Hepatocyte (in vitro differentiated cells): ENCODE results near the gene ARL6IP5. TPM values are rescaled to one million over a fixed set of nuclear protein-coding genes. Genes with fewer than 3 reads are reported as not detected.

ENCODE experiments used
- DNase-seq: peaks from one replicate; pipeline ENCODE4 v3.0.0-alpha.2; 2016; ENCODE audit warnings: low spot score
- H2AFZ ChIP-seq: fragments of 200-600 bp; sonication (generic); 2 replicates; pipeline ENCODE4 v1.6.0; 2016; ENCODE audit warnings: antibody characterized with exemption, mild to moderate bottlenecking
- H3K27ac ChIP-seq: fragments of 200-600 bp; sonication (generic); 2 replicates; pipeline ENCODE4 v1.5.1; 2016; ENCODE audit warnings: mild to moderate bottlenecking
- H3K27me3 ChIP-seq: fragments of 200-600 bp; sonication (generic); 2 replicates; pipeline ENCODE4 v1.6.1; 2016
- H3K36me3 ChIP-seq: fragments of 200-600 bp; sonication (generic); replicated peaks from 2 replicates; pipeline ENCODE4 v1.5.1; 2016; ENCODE audit warnings: low read depth; ENCODE audit not compliant: insufficient read depth
- H3K4me1 ChIP-seq: fragments of 200-600 bp; sonication (generic); 2 replicates; pipeline ENCODE4 v1.5.1; 2016; ENCODE audit warnings: mild to moderate bottlenecking, moderate library complexity; ENCODE audit not compliant: insufficient read depth
- H3K4me2 ChIP-seq: fragments of 200-600 bp; sonication (generic); 2 replicates; pipeline ENCODE4 v1.6.0; 2016
- H3K4me3 ChIP-seq: fragments of 200-600 bp; sonication (generic); 2 replicates; pipeline ENCODE4 v1.5.1; 2016; ENCODE audit warnings: mild to moderate bottlenecking
- H3K79me2 ChIP-seq: fragments of 200-600 bp; sonication (generic); 2 replicates; pipeline ENCODE4 v1.6.0; 2017; ENCODE audit warnings: mild to moderate bottlenecking
- H3K9me2 ChIP-seq: fragments of 200-600 bp; sonication (generic); replicated peaks from 2 replicates; pipeline ENCODE4 v1.6.0; 2017; ENCODE audit warnings: mild to moderate bottlenecking; ENCODE audit not compliant: insufficient read depth
- H3K9me3 ChIP-seq: fragments of 200-600 bp; sonication (generic); 2 replicates; pipeline ENCODE4 v1.5.1; 2016; ENCODE audit warnings: low read depth, mild to moderate bottlenecking
- H4K20me1 ChIP-seq: fragments of 200-600 bp; sonication (generic); 2 replicates; pipeline ENCODE4 v1.6.0; 2016; ENCODE audit warnings: mild to moderate bottlenecking; ENCODE audit not compliant: insufficient read depth, poor library complexity, severe bottlenecking
- EZH2 ChIP-seq: fragments of 200-600 bp; sonication (generic); IDR thresholded peaks from 2 replicates; pipeline ENCODE4 v1.6.1; 2016; ENCODE audit warnings: antibody characterized with exemption, mild to moderate bottlenecking, borderline replicate concordance
- EZH2phosphoT487 ChIP-seq: fragments of 200-600 bp; sonication (generic); IDR thresholded peaks from one replicate; pipeline ENCODE4 v1.6.1; 2018; ENCODE audit warnings: antibody characterized with exemption, mild to moderate bottlenecking, low read depth, moderate library complexity; ENCODE audit not compliant: unreplicated experiment, severe bottlenecking
- whole genome bisulfite sequencing: methylation state at CpG from one replicate; pipeline ENCODE4 v1.1.6; 2016; ENCODE audit warnings: low lambda C conversion rate; ENCODE audit errors: missing lambda C conversion rate; 5-methylcytosine and 5-hydroxymethylcytosine counted together
- polyA plus RNA-seq: library from polyadenylated mRNA; unstranded; fragments of >200 nt; fragmentation: Nextera tagmentation; extraction: Ambion mirVana; gene quantifications from 2 replicates; pipeline ENCODE4 v1.2.1, GENCODE V29; 2016
- total RNA-seq: library from RNA; depleted of rRNA; stranded (reverse); fragments of >200 nt; gene quantifications from 2 replicates; pipeline ENCODE4 v1.2.3, GENCODE V29; 2014
- TF ChIP-seq, protein P1 (sequence below): fragments of 200-600 bp; sonication (generic); IDR thresholded peaks from 2 replicates; pipeline ENCODE4 v1.5.1; 2016; ENCODE audit warnings: antibody characterized with exemption, mild to moderate bottlenecking; ENCODE audit not compliant: poor library complexity

The ARL6IP5 gene
- total and polyA plus RNA-seq, 2 experiments from 2014 or later: 72.2 to 103 TPM

DNA sequence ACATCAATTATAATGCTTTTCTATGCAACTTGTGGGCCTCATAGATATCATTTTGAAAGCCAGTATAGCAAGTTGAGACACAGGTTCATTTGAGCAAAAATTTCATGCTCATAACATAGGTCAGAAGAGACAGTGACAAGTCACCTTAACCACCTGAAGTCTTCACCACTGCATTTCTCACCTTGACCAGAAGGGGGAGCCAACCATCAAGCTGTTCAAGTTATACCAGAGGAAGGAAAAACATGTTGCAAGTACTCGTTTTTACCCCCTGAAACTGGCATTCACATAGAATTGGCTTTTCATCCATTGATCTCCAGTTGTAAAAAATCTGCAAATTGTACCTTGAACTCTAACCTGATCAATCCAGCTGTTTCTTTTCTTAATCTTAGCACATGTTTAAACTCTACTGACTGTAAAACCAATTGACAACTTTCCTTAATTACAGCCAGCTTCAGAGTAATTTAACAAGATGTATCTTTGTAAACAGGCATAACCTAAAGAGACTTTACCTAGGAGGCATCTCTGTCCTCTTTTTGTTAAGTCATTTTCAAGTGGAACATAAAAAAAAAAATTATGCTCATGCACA is 36.2 kb downstream of the ARL6IP5 start:
- no peak overlapping the region for H3K4me3 ChIP-seq
- H3K4me2 ChIP-seq: no peak overlapping the region
- no peaks in the 10 kb centered on the region for H4K20me1 ChIP-seq
- H3K9me2 ChIP-seq: no peaks in the 10 kb centered on the region
- no peak overlapping the region for H2AFZ ChIP-seq
- no peak overlapping the region for H3K27ac ChIP-seq
- H3K79me2 ChIP-seq: no peaks in the 10 kb centered on the region
- no peaks in the 10 kb centered on the region for H3K9me3 ChIP-seq
- DNase-seq: peak; percentile 83
- WGBS: 5% methylated on average over 1 of the region's 1 CpG
- H3K27me3 ChIP-seq: no peaks in the 10 kb centered on the region
- H3K36me3 ChIP-seq: no peaks in the 10 kb centered on the region
- TF ChIP-seq EZH2 (no peak), EZH2phosphoT487 (no peak)
- TF ChIP-seq, protein P1, sequence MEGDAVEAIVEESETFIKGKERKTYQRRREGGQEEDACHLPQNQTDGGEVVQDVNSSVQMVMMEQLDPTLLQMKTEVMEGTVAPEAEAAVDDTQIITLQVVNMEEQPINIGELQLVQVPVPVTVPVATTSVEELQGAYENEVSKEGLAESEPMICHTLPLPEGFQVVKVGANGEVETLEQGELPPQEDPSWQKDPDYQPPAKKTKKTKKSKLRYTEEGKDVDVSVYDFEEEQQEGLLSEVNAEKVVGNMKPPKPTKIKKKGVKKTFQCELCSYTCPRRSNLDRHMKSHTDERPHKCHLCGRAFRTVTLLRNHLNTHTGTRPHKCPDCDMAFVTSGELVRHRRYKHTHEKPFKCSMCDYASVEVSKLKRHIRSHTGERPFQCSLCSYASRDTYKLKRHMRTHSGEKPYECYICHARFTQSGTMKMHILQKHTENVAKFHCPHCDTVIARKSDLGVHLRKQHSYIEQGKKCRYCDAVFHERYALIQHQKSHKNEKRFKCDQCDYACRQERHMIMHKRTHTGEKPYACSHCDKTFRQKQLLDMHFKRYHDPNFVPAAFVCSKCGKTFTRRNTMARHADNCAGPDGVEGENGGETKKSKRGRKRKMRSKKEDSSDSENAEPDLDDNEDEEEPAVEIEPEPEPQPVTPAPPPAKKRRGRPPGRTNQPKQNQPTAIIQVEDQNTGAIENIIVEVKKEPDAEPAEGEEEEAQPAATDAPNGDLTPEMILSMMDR: peak; percentile 87
- H3K4me1 ChIP-seq: no peaks in the 10 kb centered on the region

- no peak overlapping the region for H3K4me3 ChIP-seq
- no peaks in the 10 kb centered on the region for H3K27me3 ChIP-seq
- TF ChIP-seq EZH2: no peak
- TF ChIP-seq EZH2phosphoT487: no peak
- TF ChIP-seq, protein P1: no peak
- H3K4me1 ChIP-seq: no peaks in the 10 kb centered on the region
- no peaks in the 10 kb centered on the region for H3K79me2 ChIP-seq
- no peak overlapping the region for H3K27ac ChIP-seq
- H3K4me2 ChIP-seq: no peak overlapping the region
- H4K20me1 ChIP-seq: no peaks in the 10 kb centered on the region
- DNase-seq: no peak
- WGBS: 85% methylated on average over 6 of the region's 6 CpGs
- H3K9me3 ChIP-seq: no peaks in the 10 kb centered on the region
- no peak overlapping the region for H2AFZ ChIP-seq
- H3K9me2 ChIP-seq: no peaks in the 10 kb centered on the region
- H3K36me3 ChIP-seq: no peaks in the 10 kb centered on the region
Measured at GRCh38 chr3:69121513-69121912, 36.8 kb downstream of the ARL6IP5 start.

GRCh38 chr3:69121950-69122349 is 37.2 kb downstream of the ARL6IP5 start:
- H3K36me3 ChIP-seq: no peaks in the 10 kb centered on the region
- H3K4me1 ChIP-seq: no peaks in the 10 kb centered on the region
- H3K4me2 ChIP-seq: no peak overlapping the region
- H3K9me3 ChIP-seq: no peaks in the 10 kb centered on the region
- H3K79me2 ChIP-seq: no peaks in the 10 kb centered on the region
- no peaks in the 10 kb centered on the region for H3K9me2 ChIP-seq
- no peak overlapping the region for H3K27ac ChIP-seq
- H3K27me3 ChIP-seq: no peaks in the 10 kb centered on the region
- no peak for DNase-seq
- no peak for TF ChIP-seq EZH2phosphoT487
- TF ChIP-seq EZH2: no peak
- TF ChIP-seq, protein P1: no peak
- H3K4me3 ChIP-seq: no peak overlapping the region
- no peak overlapping the region for H2AFZ ChIP-seq
- H4K20me1 ChIP-seq: no peaks in the 10 kb centered on the region
- WGBS: 73% methylated on average over 8 of the region's 8 CpGs

- 87% methylated on average over 3 of the region's 3 CpGs for WGBS
- Histone ChIP-seq H3K36me3 (no peaks in the 10 kb centered on the region), H2AFZ (no peak within 1 kb of the TSS), H3K27ac (no peak within 1 kb of the TSS), H4K20me1 (no peaks in the 10 kb centered on the region), H3K9me2 (no peaks in the 10 kb centered on the region), H3K79me2 (no peaks in the 10 kb centered on the region), H3K4me3 (no peak within 1 kb of the TSS), H3K27me3 (no peaks in the 10 kb centered on the region), H3K9me3 (no peaks in the 10 kb centered on the region), H3K4me2 (no peak within 1 kb of the TSS), H3K4me1 (no peaks in the 10 kb centered on the region)
- DNase-seq: no peak
- TF ChIP-seq EZH2phosphoT487 (no peak), EZH2 (no peak)
- TF ChIP-seq, protein P1: no peak
Measured at GRCh38 chr3:69122403-69122802, 37.7 kb downstream of the ARL6IP5 start, which contains the start of gene LMOD3. Gene LMOD3, minus strand, starts transcription at chr3:69122595. Its CDS starts 209 bp downstream, at chr3:69122386.
